ENCODE results near the gene USP54. TPM values are rescaled to one million over a fixed set of nuclear protein-coding genes. Genes with fewer than 3 reads are reported as not detected.

The USP54 gene
- total RNA-seq, 2 experiments from 2014 or later = 15.2 to 16.4 TPM

DNA sequence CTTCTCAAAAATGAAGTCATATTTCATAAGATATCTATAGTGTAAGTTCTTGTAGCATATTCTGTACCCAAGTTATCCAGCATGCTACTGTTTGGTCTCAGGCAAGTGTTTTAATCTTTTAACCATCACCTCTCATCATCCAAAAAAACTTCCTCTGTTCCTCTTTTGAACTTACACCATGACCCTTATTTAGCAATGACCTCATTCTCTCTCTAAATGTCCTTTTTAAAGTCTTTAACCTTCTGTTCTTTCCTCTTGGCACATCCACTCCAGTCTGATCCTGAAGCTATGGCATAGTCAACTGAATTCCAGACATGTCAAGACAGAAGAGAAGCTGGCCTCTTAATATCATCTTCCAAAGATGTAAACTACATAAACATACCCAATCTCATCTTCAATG is 121.6 kb downstream of the USP54 start:
- Histone ChIP-seq H2AFZ (ENCODE audit: low read length) (no peak overlapping the region), H3K36me3 (ENCODE audit: insufficient read depth, low read length) (peaks cover 93% of the 10 kb centered on the region), H3K4me3 (ENCODE audit: low read depth, low read length, poor library complexity, severe bottlenecking) (no peak overlapping the region), H4K20me1 (ENCODE audit: insufficient read depth, low read length) (no peaks in the 10 kb centered on the region), H3K27ac (ENCODE audit: low read depth, low read length, poor library complexity, severe bottlenecking) (no peak overlapping the region), H3K9me3 (ENCODE audit: low read length) (no peaks in the 10 kb centered on the region), H3K4me2 (ENCODE audit: low read length) (no peak overlapping the region), H3K4me1 (ENCODE audit: insufficient read depth, low read length, poor library complexity, severe bottlenecking) (no peaks in the 10 kb centered on the region), H3K79me2 (ENCODE audit: insufficient read depth, low read depth, low read length) (no peaks in the 10 kb centered on the region), H3K9me2 (ENCODE audit: insufficient read depth, low read length) (no peaks in the 10 kb centered on the region)
- no peak for DNase-seq (ENCODE audit: low spot score)
- POLR2A ChIA-PET = interaction anchor here (1.0 kb wide), 1 partner anchor 11 kb away, joined by 4 read pairs; no protein-coding TSS in a partner anchor
- CTCF ChIA-PET (ENCODE audit: unreplicated experiment) = no interaction called here
- no TSS peak for BruUV-seq (replicated peaks)
- intact Hi-C loops (cut with micrococcal nuclease; ENCODE audit: unreplicated experiment) = no loop called here
- no peak for TF ChIP-seq EZH2phosphoT487 (IDR thresholded peaks at IDR 0.05; ENCODE audit: borderline replicate concordance, low read depth, low read length)
- TF ChIP-seq, protein P1, sequence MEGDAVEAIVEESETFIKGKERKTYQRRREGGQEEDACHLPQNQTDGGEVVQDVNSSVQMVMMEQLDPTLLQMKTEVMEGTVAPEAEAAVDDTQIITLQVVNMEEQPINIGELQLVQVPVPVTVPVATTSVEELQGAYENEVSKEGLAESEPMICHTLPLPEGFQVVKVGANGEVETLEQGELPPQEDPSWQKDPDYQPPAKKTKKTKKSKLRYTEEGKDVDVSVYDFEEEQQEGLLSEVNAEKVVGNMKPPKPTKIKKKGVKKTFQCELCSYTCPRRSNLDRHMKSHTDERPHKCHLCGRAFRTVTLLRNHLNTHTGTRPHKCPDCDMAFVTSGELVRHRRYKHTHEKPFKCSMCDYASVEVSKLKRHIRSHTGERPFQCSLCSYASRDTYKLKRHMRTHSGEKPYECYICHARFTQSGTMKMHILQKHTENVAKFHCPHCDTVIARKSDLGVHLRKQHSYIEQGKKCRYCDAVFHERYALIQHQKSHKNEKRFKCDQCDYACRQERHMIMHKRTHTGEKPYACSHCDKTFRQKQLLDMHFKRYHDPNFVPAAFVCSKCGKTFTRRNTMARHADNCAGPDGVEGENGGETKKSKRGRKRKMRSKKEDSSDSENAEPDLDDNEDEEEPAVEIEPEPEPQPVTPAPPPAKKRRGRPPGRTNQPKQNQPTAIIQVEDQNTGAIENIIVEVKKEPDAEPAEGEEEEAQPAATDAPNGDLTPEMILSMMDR (conservative IDR thresholded peaks at IDR 0.05; ENCODE audit: low read length) = no peak

DNA sequence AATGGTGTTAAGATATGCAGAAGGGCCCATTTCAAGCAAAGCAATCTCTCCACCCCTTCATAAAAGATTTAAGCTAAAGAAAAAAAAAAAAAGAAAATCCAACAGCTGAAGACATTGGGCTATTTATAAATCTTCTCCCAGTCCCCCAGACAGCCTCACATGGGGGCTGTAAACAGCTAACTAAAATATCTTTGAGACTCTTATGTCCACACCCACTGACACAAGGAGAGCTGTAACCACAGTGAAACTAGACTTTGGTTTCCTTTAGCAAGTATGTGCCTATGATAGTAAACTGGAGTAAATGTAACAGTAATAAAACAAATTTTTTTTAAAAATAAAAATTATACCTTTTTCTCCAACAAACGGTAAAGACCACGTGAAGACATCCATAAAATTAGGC is 123.9 kb downstream of the USP54 start:
- DNase-seq (ENCODE audit: low spot score) = no peak
- Histone ChIP-seq H3K9me2 (ENCODE audit: insufficient read depth, low read length) (no peaks in the 10 kb centered on the region), H3K36me3 (ENCODE audit: insufficient read depth, low read length) (peaks cover 93% of the 10 kb centered on the region), H3K4me1 (ENCODE audit: insufficient read depth, low read length, poor library complexity, severe bottlenecking) (no peaks in the 10 kb centered on the region), H3K4me3 (ENCODE audit: low read depth, low read length, poor library complexity, severe bottlenecking) (no peak overlapping the region), H3K4me2 (ENCODE audit: low read length) (no peak overlapping the region), H3K79me2 (ENCODE audit: insufficient read depth, low read depth, low read length) (no peaks in the 10 kb centered on the region), H2AFZ (ENCODE audit: low read length) (no peak overlapping the region), H3K27ac (ENCODE audit: low read depth, low read length, poor library complexity, severe bottlenecking) (no peak overlapping the region), H4K20me1 (ENCODE audit: insufficient read depth, low read length) (no peaks in the 10 kb centered on the region), H3K9me3 (ENCODE audit: low read length) (no peaks in the 10 kb centered on the region)
- intact Hi-C loops (cut with micrococcal nuclease; ENCODE audit: unreplicated experiment) = no loop called here
- CTCF ChIA-PET (ENCODE audit: unreplicated experiment) = no interaction called here
- BruUV-seq (replicated peaks) = no TSS peak
- no peak for TF ChIP-seq EZH2phosphoT487 (IDR thresholded peaks at IDR 0.05; ENCODE audit: borderline replicate concordance, low read depth, low read length)
- TF ChIP-seq, protein P1 (conservative IDR thresholded peaks at IDR 0.05; ENCODE audit: low read length) = no peak
- POLR2A ChIA-PET = interaction anchor here (0.6 kb wide), 1 partner anchor 44 kb away, joined by 3 read pairs; no protein-coding TSS in a partner anchor

DNA sequence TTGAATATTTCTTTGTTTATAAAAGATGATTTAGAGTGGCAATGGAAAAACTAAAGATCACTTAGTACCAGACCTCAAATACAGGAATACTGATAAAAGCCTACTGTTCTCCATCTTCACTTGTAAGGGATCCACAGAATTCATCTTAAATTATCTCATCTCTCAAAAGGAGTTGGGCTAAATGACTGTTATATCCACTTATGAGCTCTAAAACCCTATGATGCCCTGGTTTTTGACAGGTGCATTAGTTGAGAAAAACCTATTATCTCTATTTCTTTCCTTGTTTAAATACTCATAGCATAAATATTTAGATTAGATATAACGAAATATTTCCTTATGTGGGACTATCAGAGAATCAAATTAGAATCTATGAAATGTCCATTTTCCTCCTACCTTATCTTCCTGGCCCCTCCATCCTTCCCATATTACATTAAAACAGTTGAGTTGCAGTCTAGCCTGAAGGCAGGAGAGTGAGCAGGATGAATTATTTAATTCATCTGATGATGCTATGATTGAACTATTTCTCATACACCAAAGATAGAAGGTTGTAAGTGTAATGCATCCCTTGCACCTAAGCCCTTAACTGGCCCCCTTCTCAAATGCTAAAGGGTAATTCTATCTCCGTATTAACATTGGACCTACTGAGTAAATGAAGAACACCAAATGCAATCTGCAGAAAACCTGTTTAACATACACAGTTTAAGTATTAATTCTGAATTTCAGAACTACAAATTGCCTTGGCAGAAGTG is 125.0 kb downstream of the USP54 start:
- intact Hi-C loops (cut with micrococcal nuclease; ENCODE audit: unreplicated experiment) = no loop called here
- Histone ChIP-seq H3K9me3 (ENCODE audit: low read length) (no peaks in the 10 kb centered on the region), H3K27ac (ENCODE audit: low read depth, low read length, poor library complexity, severe bottlenecking) (no peak overlapping the region), H3K9me2 (ENCODE audit: insufficient read depth, low read length) (no peaks in the 10 kb centered on the region), H3K79me2 (ENCODE audit: insufficient read depth, low read depth, low read length) (no peaks in the 10 kb centered on the region), H4K20me1 (ENCODE audit: insufficient read depth, low read length) (no peaks in the 10 kb centered on the region), H3K36me3 (ENCODE audit: insufficient read depth, low read length) (peaks cover 85% of the 10 kb centered on the region), H3K4me1 (ENCODE audit: insufficient read depth, low read length, poor library complexity, severe bottlenecking) (no peaks in the 10 kb centered on the region), H3K4me3 (ENCODE audit: low read depth, low read length, poor library complexity, severe bottlenecking) (no peak overlapping the region), H3K4me2 (ENCODE audit: low read length) (no peak overlapping the region), H2AFZ (ENCODE audit: low read length) (no peak overlapping the region)
- TF ChIP-seq, protein P1 (conservative IDR thresholded peaks at IDR 0.05; ENCODE audit: low read length) = no peak
- TF ChIP-seq EZH2phosphoT487 (IDR thresholded peaks at IDR 0.05; ENCODE audit: borderline replicate concordance, low read depth, low read length) = no peak
- no peak for DNase-seq (ENCODE audit: low spot score)
- CTCF ChIA-PET (ENCODE audit: unreplicated experiment) = no interaction called here
- no TSS peak for BruUV-seq (replicated peaks)
- POLR2A ChIA-PET = no interaction called here
